ENCODE data around the gene TREH.
"Not testable (repeated sequence)": the region's sequence is repeated elsewhere in the genome, so short reads cannot be mapped to it uniquely, and the experiment has no call there.

The TREH gene

GRCh38 chr11:118697346-118697745, 17.9 kb upstream of the TREH start:
- DNase-seq (ENCODE audit: low spot score): no peak

GRCh38 chr11:118696673-118697226, 17.3 kb upstream of the TREH start:
- no peak for DNase-seq (ENCODE audit: low spot score)

- DNase-seq (ENCODE audit: low spot score): no peak
These were observed 15.3 kb upstream of the TREH start for GRCh38 chr11:118694771-118695170.

- DNase-seq (ENCODE audit: low spot score): no peak
These were observed 14.7 kb upstream of the TREH start for GRCh38 chr11:118694185-118694584.

- DNase-seq (ENCODE audit: low spot score): no peak
These were observed 12.7 kb upstream of the TREH start for GRCh38 chr11:118691926-118692830.

- no peak for DNase-seq (ENCODE audit: low spot score)
These were observed 11.3 kb upstream of the TREH start for GRCh38 chr11:118690553-118691304.

GRCh38 chr11:118689852-118690552, 10.6 kb upstream of the TREH start:
- peak; percentile 94 for DNase-seq (ENCODE audit: low spot score)

GRCh38 chr11:118689503-118689851, 10.0 kb upstream of the TREH start:
- no peak for DNase-seq (ENCODE audit: low spot score)

GRCh38 chr11:118688851-118689502, 9.5 kb upstream of the TREH start:
- no peak for DNase-seq (ENCODE audit: low spot score)

GRCh38 chr11:118688339-118688738, 8.9 kb upstream of the TREH start:
- not testable (repeated sequence) for DNase-seq (ENCODE audit: low spot score)

- no peak for DNase-seq (ENCODE audit: low spot score)
These were observed 8.5 kb upstream of the TREH start for GRCh38 chr11:118687906-118688305.

GRCh38 chr11:118684187-118684586, 4.7 kb upstream of the TREH start:
- DNase-seq (ENCODE audit: low spot score): no peak

- DNase-seq (ENCODE audit: low spot score): not testable (repeated sequence)
These were observed 3.5 kb upstream of the TREH start for GRCh38 chr11:118682939-118683338.

GRCh38 chr11:118682372-118682771, 2.9 kb upstream of the TREH start:
- DNase-seq (ENCODE audit: low spot score): no peak

- not testable (repeated sequence) for DNase-seq (ENCODE audit: low spot score)
These were observed 542 bp downstream of the TREH start for GRCh38 chr11:118678908-118679307.

GRCh38 chr11:118677977-118678376, 1.5 kb downstream of the TREH start:
- DNase-seq (ENCODE audit: low spot score): no peak

- no peak for DNase-seq (ENCODE audit: low spot score)
These were observed 5.4 kb downstream of the TREH start for GRCh38 chr11:118674082-118674435.

GRCh38 chr11:118673361-118674081, 5.9 kb downstream of the TREH start:
- peak; percentile 39 for DNase-seq (ENCODE audit: low spot score)

- DNase-seq (ENCODE audit: low spot score): no peak
These were observed 6.6 kb downstream of the TREH start for GRCh38 chr11:118672846-118673245.

GRCh38 chr11:118671254-118671653, 8.2 kb downstream of the TREH start:
- DNase-seq (ENCODE audit: low spot score): no peak

- DNase-seq (ENCODE audit: low spot score): no peak
These were observed 9.4 kb downstream of the TREH start for GRCh38 chr11:118670063-118670462.

Data from globus pallidus (tissue), 1 donor.